CD4-positive, CD25-positive, alpha-beta regulatory T cell (primary cell): ENCODE results near the gene RAVER1. TPM values are rescaled to one million over a fixed set of nuclear protein-coding genes. Genes with fewer than 3 reads are reported as not detected.

ENCODE experiments used
- ATAC-seq, 2 donors: fragments of 150-1000 bp; cut with Tn5 transposase; one replicate each; pipeline ENCODE4 v1.10.0; 2021; ENCODE audit warnings: low read depth in 2 of 2, moderate number of reproducible peaks in 2 of 2, moderate library complexity in 1 of 2
- DNase-seq, 3 donors: peaks; one replicate each; pipeline versions ENCODE4 v3.0.0 to v3.0.0-alpha.2; 2012 to 2022; ENCODE audit warnings: mixed read lengths in 1 of 3
- H3K27ac ChIP-seq: one replicate; pipeline ENCODE4 v1.7.0; 2013; ENCODE audit warnings: mild to moderate bottlenecking, low read length; ENCODE audit not compliant: insufficient read depth, poor library complexity, severe bottlenecking
- H3K27me3 ChIP-seq: one replicate; pipeline ENCODE4 v1.7.0; 2013; ENCODE audit warnings: low read length; ENCODE audit not compliant: control insufficient read depth, insufficient read depth
- H3K36me3 ChIP-seq: one replicate; pipeline ENCODE4 v1.7.0; 2013; ENCODE audit warnings: mild to moderate bottlenecking, low read length, moderate library complexity; ENCODE audit not compliant: control insufficient read depth, insufficient read depth
- H3K4me1 ChIP-seq: 2 replicates; pipeline ENCODE4 v1.7.0; 2013; ENCODE audit warnings: mild to moderate bottlenecking, low read length; ENCODE audit not compliant: insufficient read depth, control insufficient read depth, poor library complexity, severe bottlenecking
- H3K4me3 ChIP-seq: one replicate; pipeline ENCODE4 v1.7.0; 2013; ENCODE audit warnings: low read depth, mild to moderate bottlenecking, low read length, moderate library complexity
- H3K9me3 ChIP-seq, 2 experiments: 1 replicate in 1 of 2; 2 replicates in 1 of 2; pipeline ENCODE4 v1.7.0; 2013; ENCODE audit warnings: low read length in 2 of 2, mild to moderate bottlenecking in 1 of 2, moderate library complexity in 1 of 2; ENCODE audit not compliant: control insufficient read depth in 2 of 2
- H3K27ac Mint-ChIP-seq, 3 donors: one replicate each; pipeline ENCODE4 v1.8.0; 2020 to 2022; ENCODE audit warnings: mild to moderate bottlenecking in 3 of 3, mixed read lengths in 3 of 3, moderate library complexity in 2 of 3
- H3K27me3 Mint-ChIP-seq: one replicate; pipeline ENCODE4 v1.8.0; 2022; ENCODE audit warnings: mild to moderate bottlenecking, mixed read lengths
- H3K36me3 Mint-ChIP-seq: one replicate; pipeline ENCODE4 v1.8.0; 2020; ENCODE audit warnings: mixed read lengths
- H3K4me1 Mint-ChIP-seq, 4 donors: one replicate each; pipeline ENCODE4 v1.8.0; 2020 to 2022; ENCODE audit warnings: mixed read lengths in 4 of 4, mild to moderate bottlenecking in 1 of 4
- H3K4me3 Mint-ChIP-seq, 4 donors: one replicate each; pipeline ENCODE4 v1.8.0; 2020 to 2022; ENCODE audit warnings: mild to moderate bottlenecking in 4 of 4, mixed read lengths in 4 of 4, moderate library complexity in 3 of 4
- H3K9me3 Mint-ChIP-seq, 7 donors: one replicate each; pipeline ENCODE4 v1.8.0; 2020 to 2022; ENCODE audit warnings: mixed read lengths in 7 of 7, mild to moderate bottlenecking in 3 of 7, moderate library complexity in 2 of 7
- polyA plus RNA-seq, 4 donors: library from polyadenylated mRNA; unstranded; fragments of 300-500 nt; fragmentation: Illumina TruSeq; gene quantifications; one replicate each; pipeline ENCODE4 v1.2.3, GENCODE V29; 2021
- total RNA-seq: library from RNA; stranded (reverse); gene quantifications from one replicate; pipeline ENCODE4 v1.2.3, GENCODE V29; 2022

The RAVER1 gene
- total and polyA plus RNA-seq, 5 donors from 2014 or later, result 10.6 to 39.0 (median 10.8) TPM

- no peaks in the 10 kb centered on the region for H3K9me3 ChIP-seq
- H3K27ac ChIP-seq, result no peak overlapping the region
- ATAC-seq, result no peak
- H3K36me3 Mint-ChIP-seq, result peaks cover 20% of the 10 kb centered on the region
- peaks cover 5% of the 10 kb centered on the region for H3K4me1 ChIP-seq
- H3K27ac Mint-ChIP-seq, result peak overlapping the region in 1 of 3 donors; percentile 56
- no peaks in the 10 kb centered on the region for H3K9me3 Mint-ChIP-seq
- H3K4me3 Mint-ChIP-seq, result no peak overlapping the region
- H3K4me3 ChIP-seq, result no peak overlapping the region
- peaks cover 55% of the 10 kb centered on the region for H3K36me3 ChIP-seq
- H3K27me3 Mint-ChIP-seq, result no peaks in the 10 kb centered on the region
- H3K27me3 ChIP-seq, result no peaks in the 10 kb centered on the region
- H3K4me1 Mint-ChIP-seq, result peaks cover 0 to 9% (median 3%) of the 10 kb centered on the region in 4 donors
- no peak for DNase-seq
Observed at GRCh38 chr19:10320602-10321416, 12.5 kb downstream of the RAVER1 start.

GRCh38 chr19:10318807-10319682 lies 14.3 kb downstream of the RAVER1 start:
- H3K36me3 Mint-ChIP-seq, result peaks cover 21% of the 10 kb centered on the region
- ATAC-seq, result no peak
- peaks cover 0 to 20% (median 5%) of the 10 kb centered on the region in 4 donors for H3K4me1 Mint-ChIP-seq
- no peak overlapping the region for H3K27ac Mint-ChIP-seq
- H3K27ac ChIP-seq, result no peak overlapping the region
- peaks cover 40% of the 10 kb centered on the region for H3K36me3 ChIP-seq
- no peak overlapping the region for H3K4me3 Mint-ChIP-seq
- no peaks in the 10 kb centered on the region for H3K27me3 ChIP-seq
- DNase-seq, result no peak
- no peaks in the 10 kb centered on the region for H3K9me3 ChIP-seq
- H3K4me1 ChIP-seq, result peaks cover 15% of the 10 kb centered on the region
- no peaks in the 10 kb centered on the region for H3K9me3 Mint-ChIP-seq
- no peaks in the 10 kb centered on the region for H3K27me3 Mint-ChIP-seq
- no peak overlapping the region for H3K4me3 ChIP-seq

GRCh38 chr19:10317857-10318462 lies 15.4 kb downstream of the RAVER1 start:
- no peaks in the 10 kb centered on the region for H3K9me3 ChIP-seq
- DNase-seq, result no peak
- H3K4me3 ChIP-seq, result no peak overlapping the region
- Mint-ChIP-seq H3K27me3 (no peaks in the 10 kb centered on the region), H3K36me3 (peaks cover 21% of the 10 kb centered on the region), H3K9me3 (no peaks in the 10 kb centered on the region), H3K4me3 (no peak overlapping the region), H3K4me1 (peaks cover 0 to 20% (median 5%) of the 10 kb centered on the region in 4 donors), H3K27ac (no peak overlapping the region)
- H3K27me3 ChIP-seq, result no peaks in the 10 kb centered on the region
- H3K36me3 ChIP-seq, result peaks cover 31% of the 10 kb centered on the region
- ATAC-seq, result no peak
- H3K4me1 ChIP-seq, result peaks cover 15% of the 10 kb centered on the region
- no peak overlapping the region for H3K27ac ChIP-seq

- Histone ChIP-seq H3K4me3 (no peak overlapping the region), H3K27ac (peak overlapping the region; percentile 61), H3K27me3 (no peaks in the 10 kb centered on the region), H3K4me1 (peaks cover 15% of the 10 kb centered on the region), H3K36me3 (peaks cover 26% of the 10 kb centered on the region), H3K9me3 (no peaks in the 10 kb centered on the region)
- DNase-seq (no peak), ATAC-seq (no peak)
- Mint-ChIP-seq H3K27ac (no peak overlapping the region), H3K9me3 (no peaks in the 10 kb centered on the region), H3K4me1 (peaks cover 0 to 20% (median 5%) of the 10 kb centered on the region in 4 donors), H3K27me3 (no peaks in the 10 kb centered on the region), H3K4me3 (no peak overlapping the region), H3K36me3 (peaks cover 21% of the 10 kb centered on the region)
Observed at GRCh38 chr19:10317045-10317856, 16.1 kb downstream of the RAVER1 start.

GRCh38 chr19:10316229-10317044 lies 16.9 kb downstream of the RAVER1 start:
- H3K27me3 ChIP-seq, result no peaks in the 10 kb centered on the region
- Mint-ChIP-seq H3K27ac (peak overlapping the region; percentile 78 to 91 (median 88)), H3K36me3 (peaks cover 14% of the 10 kb centered on the region), H3K4me3 (peak overlapping the region; percentile 58 to 92 (median 86)), H3K9me3 (no peaks in the 10 kb centered on the region), H3K27me3 (no peaks in the 10 kb centered on the region), H3K4me1 (peaks cover 0 to 17% (median 5%) of the 10 kb centered on the region in 4 donors)
- no peaks in the 10 kb centered on the region for H3K9me3 ChIP-seq
- H3K4me3 ChIP-seq, result no peak overlapping the region
- no peak for ATAC-seq
- DNase-seq, result no peak
- H3K27ac ChIP-seq, result peak overlapping the region; percentile 61
- peaks cover 15% of the 10 kb centered on the region for H3K4me1 ChIP-seq
- H3K36me3 ChIP-seq, result peaks cover 21% of the 10 kb centered on the region

- ATAC-seq (peak; percentile 74 to 89), DNase-seq (peak; percentile 85 to 90 (median 86))
- Mint-ChIP-seq H3K36me3 (peaks cover 14% of the 10 kb centered on the region), H3K4me1 (peaks cover 0 to 17% (median 5%) of the 10 kb centered on the region in 4 donors), H3K4me3 (peak within 1 kb of the TSS; percentile 79 to 92 (median 86)), H3K27me3 (no peaks in the 10 kb centered on the region), H3K27ac (peak within 1 kb of the TSS; percentile 78 to 91 (median 88)), H3K9me3 (no peaks in the 10 kb centered on the region)
- Histone ChIP-seq H3K27me3 (no peaks in the 10 kb centered on the region), H3K27ac (peak within 1 kb of the TSS; percentile 61), H3K9me3 (no peaks in the 10 kb centered on the region), H3K4me3 (peak within 1 kb of the TSS; percentile 86), H3K4me1 (peaks cover 15% of the 10 kb centered on the region), H3K36me3 (peaks cover 16% of the 10 kb centered on the region)
Observed at GRCh38 chr19:10315335-10316214, 17.8 kb downstream of the RAVER1 start, which contains the start of gene FDX2. Gene FDX2 (minus strand): TSS chr19:10316015. CDS start chr19:10315996, 19 bp downstream.
